Suprapubic skin (tissue), 4 donors: ENCODE results near the gene ACTL8. TPM values are rescaled to one million over a fixed set of nuclear protein-coding genes. Genes with fewer than 3 reads are reported as not detected.

ENCODE experiments used
- total RNA-seq, 4 donors: library from RNA; depleted of rRNA; stranded (reverse); fragments of >200 nt; gene quantifications; one replicate each; pipeline ENCODE4 v1.1.0, GENCODE V29; 2016

ACTL8 gene
- total RNA-seq, 4 donors from 2014 or later, result not detected

Other genes with a start within 250 kb of the ACTL8 start
- gene ARHGEF10L, start 215.6 kb upstream of the ACTL8 start, total RNA-seq, result 100 to 1,000 TPM in 1 of 4 donors, 10 to 100 TPM in 3; 65.0 to 136 (median 94.1) TPM